Measurements from ENCODE around the gene PDE6C.

DNA sequence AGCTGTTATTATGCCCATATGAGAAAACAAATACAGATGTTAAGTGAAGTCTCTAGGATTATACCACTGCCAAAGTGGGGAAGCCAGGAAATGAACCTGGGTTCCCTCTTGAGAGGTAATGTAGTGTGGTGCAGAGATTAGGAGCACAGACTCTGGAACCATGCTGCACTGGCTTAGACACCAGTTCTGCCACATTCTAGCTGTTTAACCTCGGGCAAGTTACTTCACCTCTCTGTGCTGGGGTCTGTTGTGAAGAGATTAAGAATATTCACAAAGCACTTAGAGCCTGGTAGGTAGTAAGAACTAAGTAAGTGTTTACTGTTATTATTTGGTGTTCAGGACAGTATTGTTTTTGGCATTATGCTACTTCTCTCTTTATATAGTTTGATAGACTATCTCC lies 41.9 kb downstream of the PDE6C start:
- TF ChIP-seq, protein P1, sequence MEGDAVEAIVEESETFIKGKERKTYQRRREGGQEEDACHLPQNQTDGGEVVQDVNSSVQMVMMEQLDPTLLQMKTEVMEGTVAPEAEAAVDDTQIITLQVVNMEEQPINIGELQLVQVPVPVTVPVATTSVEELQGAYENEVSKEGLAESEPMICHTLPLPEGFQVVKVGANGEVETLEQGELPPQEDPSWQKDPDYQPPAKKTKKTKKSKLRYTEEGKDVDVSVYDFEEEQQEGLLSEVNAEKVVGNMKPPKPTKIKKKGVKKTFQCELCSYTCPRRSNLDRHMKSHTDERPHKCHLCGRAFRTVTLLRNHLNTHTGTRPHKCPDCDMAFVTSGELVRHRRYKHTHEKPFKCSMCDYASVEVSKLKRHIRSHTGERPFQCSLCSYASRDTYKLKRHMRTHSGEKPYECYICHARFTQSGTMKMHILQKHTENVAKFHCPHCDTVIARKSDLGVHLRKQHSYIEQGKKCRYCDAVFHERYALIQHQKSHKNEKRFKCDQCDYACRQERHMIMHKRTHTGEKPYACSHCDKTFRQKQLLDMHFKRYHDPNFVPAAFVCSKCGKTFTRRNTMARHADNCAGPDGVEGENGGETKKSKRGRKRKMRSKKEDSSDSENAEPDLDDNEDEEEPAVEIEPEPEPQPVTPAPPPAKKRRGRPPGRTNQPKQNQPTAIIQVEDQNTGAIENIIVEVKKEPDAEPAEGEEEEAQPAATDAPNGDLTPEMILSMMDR (conservative IDR thresholded peaks at IDR 0.05; ENCODE audit: low read depth, low read length) = no peak
- no peak for TF ChIP-seq MXI1 (IDR thresholded peaks at IDR 0.05; ENCODE audit: borderline replicate concordance, low read depth, low read length)
- TF ChIP-seq, protein P2, sequence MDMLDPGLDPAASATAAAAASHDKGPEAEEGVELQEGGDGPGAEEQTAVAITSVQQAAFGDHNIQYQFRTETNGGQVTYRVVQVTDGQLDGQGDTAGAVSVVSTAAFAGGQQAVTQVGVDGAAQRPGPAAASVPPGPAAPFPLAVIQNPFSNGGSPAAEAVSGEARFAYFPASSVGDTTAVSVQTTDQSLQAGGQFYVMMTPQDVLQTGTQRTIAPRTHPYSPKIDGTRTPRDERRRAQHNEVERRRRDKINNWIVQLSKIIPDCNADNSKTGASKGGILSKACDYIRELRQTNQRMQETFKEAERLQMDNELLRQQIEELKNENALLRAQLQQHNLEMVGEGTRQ (IDR thresholded peaks at IDR 0.05; ENCODE audit: low read depth, low read length) = no peak
- TF ChIP-seq POLR2A (IDR thresholded peaks at IDR 0.05; ENCODE audit: low read depth, low read length) = no peak
- TF ChIP-seq FOS (IDR thresholded peaks at IDR 0.05; ENCODE audit: low read depth, low read length) = no peak
